ENCODE measurements around the gene GPHA2. TPM values are rescaled to one million over a fixed set of nuclear protein-coding genes. Genes with fewer than 3 reads are reported as not detected.
A peak's percentile ranks its signal among the peaks of the same experiment; 100 is the strongest.

The GPHA2 gene
- total RNA-seq, 1 donor from 2014 or later, result not detected

DNA sequence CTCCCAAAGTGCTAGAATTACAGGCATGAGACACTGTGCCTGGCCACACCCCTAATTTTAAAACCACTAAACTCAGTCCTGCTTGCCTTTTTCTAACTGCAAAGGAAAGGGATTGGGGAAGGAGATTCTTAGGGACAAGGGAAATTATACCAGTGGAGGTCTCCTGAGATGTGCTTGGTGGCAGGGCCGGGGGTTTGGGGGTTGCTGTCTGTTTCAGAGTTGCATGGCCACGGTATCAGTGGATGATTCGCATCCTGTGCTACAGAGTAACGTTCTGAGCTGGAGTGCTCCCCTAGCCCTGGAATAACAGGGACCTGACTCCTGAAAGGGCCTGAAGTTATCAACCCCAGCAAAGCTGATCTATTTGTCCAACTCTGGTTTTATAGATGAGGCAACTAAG, 846 bp upstream of the GPHA2 start:
- peaks cover 7% of the 10 kb centered on the region for H3K27me3 Mint-ChIP-seq (ENCODE audit: insufficient read depth, low read depth)
- TF ChIP-seq EZH2phosphoT487 (IDR thresholded peaks at IDR 0.05), result no peak
- no peak for TF ChIP-seq CTCF (IDR thresholded peaks at IDR 0.05)
- no peak for TF ChIP-seq EZH2 (IDR thresholded peaks at IDR 0.05)
- H3K4me1 ChIP-seq, result peaks cover 13% of the 10 kb centered on the region
- peak overlapping the region; percentile 65 for H3K4me2 ChIP-seq
- no peak overlapping the region for H3K4me3 ChIP-seq
- H3K9me3 Mint-ChIP-seq, result no peaks in the 10 kb centered on the region
- DNase-seq (ENCODE audit: low spot score), result no peak
- H2AFZ ChIP-seq (replicated peaks), result no peak overlapping the region
- H3K9me3 ChIP-seq (ENCODE audit: low read depth), result no peaks in the 10 kb centered on the region
- H3K9ac ChIP-seq, result no peak overlapping the region
- peaks cover 27% of the 10 kb centered on the region for H3K4me1 Mint-ChIP-seq
- H3K36me3 ChIP-seq, result no peaks in the 10 kb centered on the region
- no peaks in the 10 kb centered on the region for H3K79me2 ChIP-seq (ENCODE audit: low read depth)
- H3K27me3 ChIP-seq, result no peaks in the 10 kb centered on the region
- peaks cover 5% of the 10 kb centered on the region for H3K36me3 Mint-ChIP-seq
- peaks cover 13% of the 10 kb centered on the region for H3F3A ChIP-seq (ENCODE audit: low read depth)
- H3K4me3 Mint-ChIP-seq, result no peak overlapping the region
- no peak overlapping the region for H3K27ac Mint-ChIP-seq
- H3K27ac ChIP-seq, result no peak overlapping the region
- no peaks in the 10 kb centered on the region for H4K20me1 ChIP-seq (ENCODE audit: low read depth)

DNA sequence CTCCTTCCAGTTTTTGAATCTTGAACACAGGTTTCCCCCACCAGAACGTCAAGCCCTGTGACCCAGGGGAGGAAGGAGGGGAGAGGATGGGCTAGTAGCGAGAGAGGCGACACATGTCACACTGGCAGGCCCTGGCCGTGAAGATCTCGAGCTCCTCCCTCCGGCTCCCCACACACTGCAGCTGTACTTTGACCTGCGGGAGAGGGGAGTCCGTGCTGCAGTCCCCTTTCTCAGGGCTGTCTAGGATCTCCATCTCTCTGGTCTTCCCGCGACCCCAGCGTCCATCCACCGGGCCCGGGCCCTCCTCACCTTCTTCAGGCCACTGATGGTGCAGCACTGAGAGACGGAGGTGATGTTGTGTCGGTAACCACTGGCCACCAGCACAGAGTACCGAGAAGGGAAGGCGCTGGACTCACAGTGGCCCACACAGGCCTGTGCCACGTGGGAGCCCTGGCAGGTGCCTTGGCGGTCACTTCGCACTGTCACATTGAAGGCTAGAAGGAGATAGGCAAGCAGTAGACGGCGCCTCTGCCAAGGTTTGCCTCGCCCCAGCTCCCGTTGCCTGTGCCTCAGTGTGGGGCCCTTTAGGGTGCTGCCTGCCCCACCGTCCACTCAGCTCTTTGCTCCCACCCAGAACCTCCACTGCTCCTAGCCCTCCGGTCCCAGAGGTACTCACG, 873 bp downstream of the GPHA2 start:
- H3K4me1 Mint-ChIP-seq, result peaks cover 27% of the 10 kb centered on the region
- Histone ChIP-seq H3K4me2 (no peak overlapping the region), H3K9ac (no peak overlapping the region), H3K27me3 (no peaks in the 10 kb centered on the region), H3K9me3 (ENCODE audit: low read depth) (no peaks in the 10 kb centered on the region), H3K4me3 (no peak overlapping the region), H3K79me2 (ENCODE audit: low read depth) (no peaks in the 10 kb centered on the region), H3K36me3 (no peaks in the 10 kb centered on the region), H3F3A (ENCODE audit: low read depth) (peaks cover 13% of the 10 kb centered on the region), H2AFZ (replicated peaks) (no peak overlapping the region), H3K27ac (no peak overlapping the region), H3K4me1 (peaks cover 13% of the 10 kb centered on the region), H4K20me1 (ENCODE audit: low read depth) (no peaks in the 10 kb centered on the region)
- H3K27me3 Mint-ChIP-seq (ENCODE audit: insufficient read depth, low read depth), result peaks cover 7% of the 10 kb centered on the region
- no peak overlapping the region for H3K4me3 Mint-ChIP-seq
- no peaks in the 10 kb centered on the region for H3K9me3 Mint-ChIP-seq
- no peak overlapping the region for H3K27ac Mint-ChIP-seq
- peaks cover 5% of the 10 kb centered on the region for H3K36me3 Mint-ChIP-seq
- no peak for DNase-seq (ENCODE audit: low spot score)
- TF ChIP-seq EZH2phosphoT487 (IDR thresholded peaks at IDR 0.05) (no peak), EZH2 (IDR thresholded peaks at IDR 0.05) (no peak), CTCF (IDR thresholded peaks at IDR 0.05) (no peak)

GRCh38 chr11:64933935-64934681, 1.6 kb downstream of the GPHA2 start:
- Histone ChIP-seq H3K9ac (no peak overlapping the region), H3K4me1 (peaks cover 13% of the 10 kb centered on the region), H3K27ac (no peak overlapping the region), H3K79me2 (ENCODE audit: low read depth) (no peaks in the 10 kb centered on the region), H3K27me3 (no peaks in the 10 kb centered on the region), H3K4me3 (no peak overlapping the region), H2AFZ (replicated peaks) (no peak overlapping the region), H3K9me3 (ENCODE audit: low read depth) (no peaks in the 10 kb centered on the region), H3F3A (ENCODE audit: low read depth) (peaks cover 13% of the 10 kb centered on the region), H4K20me1 (ENCODE audit: low read depth) (no peaks in the 10 kb centered on the region), H3K36me3 (no peaks in the 10 kb centered on the region), H3K4me2 (no peak overlapping the region)
- DNase-seq (ENCODE audit: low spot score), result no peak
- H3K27me3 Mint-ChIP-seq (ENCODE audit: insufficient read depth, low read depth), result peaks cover 7% of the 10 kb centered on the region
- H3K36me3 Mint-ChIP-seq, result peaks cover 7% of the 10 kb centered on the region
- H3K9me3 Mint-ChIP-seq, result no peaks in the 10 kb centered on the region
- TF ChIP-seq EZH2 (IDR thresholded peaks at IDR 0.05), result no peak
- TF ChIP-seq CTCF (IDR thresholded peaks at IDR 0.05), result no peak
- TF ChIP-seq EZH2phosphoT487 (IDR thresholded peaks at IDR 0.05), result no peak
- peaks cover 27% of the 10 kb centered on the region for H3K4me1 Mint-ChIP-seq
- no peak overlapping the region for H3K4me3 Mint-ChIP-seq
- H3K27ac Mint-ChIP-seq, result no peak overlapping the region

All from neural progenitor cell (in vitro differentiated cells).